ENCODE measurements around the gene AICDA.
"Not testable (repeated sequence)": the region's sequence is repeated elsewhere in the genome, so short reads cannot be mapped to it uniquely, and the experiment has no call there.

The AICDA gene

DNA sequence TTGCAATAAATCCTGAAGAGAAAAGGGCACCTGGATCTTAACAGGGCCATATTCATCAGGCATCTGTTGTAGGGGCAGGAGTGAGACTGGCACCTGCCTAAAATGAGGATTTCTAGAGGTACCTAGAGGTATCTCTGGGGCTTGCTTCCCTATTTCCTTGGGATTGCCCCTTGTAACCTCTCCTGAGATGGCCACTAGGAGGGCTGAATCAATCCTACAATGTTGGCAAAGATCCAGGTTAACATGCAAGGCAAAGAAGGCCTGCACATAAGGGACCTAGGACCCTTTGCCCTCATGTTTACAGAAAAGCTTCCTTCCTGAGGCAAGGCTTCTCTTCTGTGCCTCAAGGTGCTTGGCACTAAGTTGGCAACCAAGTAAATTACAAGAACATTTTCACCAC lies 46.1 kb downstream of the AICDA start:
- H3K4me3 ChIP-seq (ENCODE audit: low read depth, low read length) = no peak overlapping the region
- no peak for TF ChIP-seq CTCF (conservative IDR thresholded peaks at IDR 0.05; ENCODE audit: low read depth, low read length)
- DNase-seq (ENCODE audit: low read depth) = no peak

DNA sequence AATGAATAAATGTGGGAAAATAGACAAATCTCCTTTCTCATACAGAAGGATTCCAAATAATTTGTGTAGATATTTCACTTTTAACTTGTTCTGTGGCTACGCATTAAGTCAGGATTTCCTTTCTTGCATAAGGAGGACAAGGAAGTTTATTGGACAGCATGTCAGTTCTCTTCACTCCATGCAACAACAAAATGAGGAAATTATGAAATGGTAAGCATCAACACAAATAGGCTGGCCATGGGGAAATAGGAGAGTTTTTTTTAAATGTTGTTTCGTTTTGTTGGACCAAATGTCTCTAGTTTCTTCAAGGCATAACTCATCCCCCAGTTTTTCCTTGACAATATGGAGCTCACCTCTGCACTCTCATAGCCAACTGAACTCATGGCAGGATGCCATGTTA lies 46.6 kb downstream of the AICDA start:
- DNase-seq (ENCODE audit: low read depth); H3K4me3 ChIP-seq (ENCODE audit: low read depth, low read length): not testable (repeated sequence)

- no peak for DNase-seq (ENCODE audit: low read depth)
- TF ChIP-seq CTCF (conservative IDR thresholded peaks at IDR 0.05; ENCODE audit: low read depth, low read length) = no peak
- H3K4me3 ChIP-seq (ENCODE audit: low read depth, low read length) = no peak overlapping the region
Measured at GRCh38 chr12:8564656-8565055, 48.0 kb downstream of the AICDA start.

DNA sequence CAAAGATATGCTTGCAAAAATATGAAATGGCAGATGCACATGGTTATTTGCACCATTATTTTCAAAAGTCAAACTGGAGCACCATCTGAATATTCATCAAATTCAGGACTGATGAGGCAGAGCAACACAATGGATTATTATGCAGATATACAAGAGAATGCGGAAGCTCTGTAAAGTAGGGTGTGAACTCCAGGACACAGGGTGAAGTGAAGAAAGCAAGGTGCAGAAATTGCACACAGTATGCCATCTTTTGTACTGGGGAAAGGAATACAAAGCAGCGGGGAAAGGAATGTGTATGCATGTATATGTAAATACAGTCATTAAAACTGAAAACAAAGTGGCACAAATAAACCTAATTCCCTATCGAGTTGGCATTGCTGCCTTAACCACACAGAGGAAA lies 49.3 kb downstream of the AICDA start:
- no peak for TF ChIP-seq CTCF (conservative IDR thresholded peaks at IDR 0.05; ENCODE audit: low read depth, low read length)

GRCh38 chr12:8562310-8562709 lies 50.3 kb downstream of the AICDA start:
- no peak for TF ChIP-seq CTCF (conservative IDR thresholded peaks at IDR 0.05; ENCODE audit: low read depth, low read length)
- no peak for DNase-seq (ENCODE audit: low read depth)

More for the DNA sequence above, 49.3 kb downstream of the AICDA start:
- no peak for DNase-seq (ENCODE audit: low read depth)
- no peak overlapping the region for H3K4me3 ChIP-seq (ENCODE audit: low read depth, low read length)

GRCh38 chr12:8561011-8561410 lies 51.6 kb downstream of the AICDA start:
- no peak for DNase-seq (ENCODE audit: low read depth)
- TF ChIP-seq CTCF (conservative IDR thresholded peaks at IDR 0.05; ENCODE audit: low read depth, low read length) = no peak
- no peak overlapping the region for H3K4me3 ChIP-seq (ENCODE audit: low read depth, low read length)

More at GRCh38 chr12:8562310-8562709, 50.3 kb downstream of the AICDA start:
- H3K4me3 ChIP-seq (ENCODE audit: low read depth, low read length) = no peak overlapping the region

GRCh38 chr12:8559676-8560075 lies 53.0 kb downstream of the AICDA start:
- DNase-seq (ENCODE audit: low read depth) = no peak
- H3K4me3 ChIP-seq (ENCODE audit: low read depth, low read length) = no peak overlapping the region
- TF ChIP-seq CTCF (conservative IDR thresholded peaks at IDR 0.05; ENCODE audit: low read depth, low read length) = no peak

Data from choroid plexus epithelial cell (primary cell).